Endothelial cell of umbilical vein (primary cell): ENCODE measurements around the gene MAP7D3. TPM values are rescaled to one million over a fixed set of nuclear protein-coding genes. Genes with fewer than 3 reads are reported as not detected.

Experiments
- BruUV-seq: library from RNA; stranded (reverse); fragments of 400-500 nt; replicated peaks from 2 replicates; lab custom pipeline; 2021; lab: Mats Ljungman, UMichigan
- CTCF ChIA-PET: fragments of 300-600, 350-600 bp; sonication (Branson Sonifier 250); formaldehyde crosslinking; loops from one replicate; lab custom pipeline; 2021; ENCODE audit warnings: antibody characterized with exemption, inconsistent platforms; lab: Charles Lee
- POLR2A ChIA-PET: fragments of 300-600, 350-600 bp; sonication (Branson Sonifier 250); formaldehyde crosslinking; loops from one replicate; lab custom pipeline; 2021; ENCODE audit warnings: antibody characterized with exemption, inconsistent platforms; lab: Charles Lee
- DNase-seq: peaks from one replicate; pipeline ENCODE4 v3.0.0-alpha.2; 2011; ENCODE audit warnings: low read depth, low spot score
- FAIRE-seq: peaks from 2 replicates; lab custom pipeline; 2011; peaks lifted over from hg19 to GRCh38; lab: Jason Lieb, UNC
- H2AFZ ChIP-seq: 2 replicates; pipeline ENCODE4 v1.6.0; 2012; ENCODE audit warnings: low read depth, low read length, control low read depth, inconsistent platforms
- H3K27ac ChIP-seq: 2 replicates; pipeline ENCODE4 v1.5.1; 2011; ENCODE audit warnings: low read depth, mild to moderate bottlenecking, control low read depth, low read length, moderate library complexity; ENCODE audit not compliant: insufficient read depth
- H3K27me3 ChIP-seq, 2 experiments: 2 replicates each; pipeline versions ENCODE4 v1.6.0 to v1.6.1; 2011; ENCODE audit warnings: low read length in 2 of 2, mixed read lengths in 1 of 2; ENCODE audit not compliant: control insufficient read depth in 2 of 2, insufficient read depth in 2 of 2
- H3K36me3 ChIP-seq, 2 experiments: 2 replicates in 1 of 2; 3 replicates in 1 of 2; pipeline ENCODE4 v1.5.1; 2011; ENCODE audit warnings: low read length in 2 of 2, mild to moderate bottlenecking in 1 of 2, moderate library complexity in 1 of 2; ENCODE audit not compliant: control insufficient read depth in 2 of 2, insufficient read depth in 2 of 2; ENCODE audit errors: extremely low read depth in 1 of 2
- H3K4me1 ChIP-seq: 3 replicates; pipeline ENCODE4 v1.5.1; 2011; ENCODE audit warnings: mild to moderate bottlenecking, low read length; ENCODE audit not compliant: control insufficient read depth, insufficient read depth; ENCODE audit errors: extremely low read depth
- H3K4me2 ChIP-seq: 2 replicates; pipeline ENCODE4 v1.6.1; 2011; ENCODE audit warnings: low read length, control low read depth, mixed read lengths; ENCODE audit not compliant: insufficient read depth
- H3K4me3 ChIP-seq, 3 experiments: fragments of 200-600 bp in 1 of 3; sonication (generic), shearing (Covaris generic) in 1 of 3; replicated peaks in 1 of 3; 2 replicates each; pipeline ENCODE4 v1.5.1; 2011 to 2016; ENCODE audit warnings: control low read depth in 3 of 3, low read length in 3 of 3, mild to moderate bottlenecking in 2 of 3, inconsistent platforms in 1 of 3, low read depth in 1 of 3, moderate library complexity in 1 of 3; ENCODE audit not compliant: insufficient read depth in 1 of 3
- H3K79me2 ChIP-seq: 2 replicates; pipeline ENCODE4 v1.6.0; 2012; ENCODE audit warnings: low read length, inconsistent platforms; ENCODE audit not compliant: control insufficient read depth, insufficient read depth
- H3K9ac ChIP-seq: replicated peaks from 2 replicates; pipeline ENCODE3; 2011; ENCODE audit warnings: low read length, control low read depth; ENCODE audit not compliant: insufficient read depth; ENCODE audit errors: extremely low read depth
- H3K9me1 ChIP-seq: replicated peaks from 3 replicates; pipeline ENCODE4 v1.6.0; 2011; ENCODE audit warnings: mild to moderate bottlenecking, low read length; ENCODE audit not compliant: control insufficient read depth, insufficient read depth; ENCODE audit errors: extremely low read depth
- H3K9me3 ChIP-seq: replicated peaks from 2 replicates; pipeline ENCODE4 v1.5.1; 2012; ENCODE audit warnings: low read length, inconsistent platforms; ENCODE audit not compliant: control insufficient read depth, insufficient read depth
- H4K20me1 ChIP-seq: replicated peaks from 2 replicates; pipeline ENCODE3; 2011; ENCODE audit warnings: mild to moderate bottlenecking, low read length; ENCODE audit not compliant: control insufficient read depth, insufficient read depth; ENCODE audit errors: extremely low read depth
- CTCF ChIP-seq, 2 donors: IDR thresholded peaks; 1 replicate in 1 of 2; 2 replicates in 1 of 2; pipeline ENCODE4 v1.5.1; 2011; ENCODE audit warnings: low read length in 2 of 2, mild to moderate bottlenecking in 2 of 2, moderate library complexity in 2 of 2, control low read depth in 1 of 2, inconsistent platforms in 1 of 2, low read depth in 1 of 2; ENCODE audit not compliant: insufficient read depth in 1 of 2; ENCODE audit errors: extremely low read depth in 1 of 2
- EZH2 ChIP-seq: IDR thresholded peaks from 2 replicates; pipeline ENCODE4 v1.6.1; 2012; ENCODE audit warnings: borderline replicate concordance, low read depth, mild to moderate bottlenecking, moderate library complexity, low read length, inconsistent platforms; ENCODE audit not compliant: severe bottlenecking
- FOS ChIP-seq: IDR thresholded peaks from 2 replicates; pipeline ENCODE4 v1.6.1; 2011; ENCODE audit warnings: mild to moderate bottlenecking, low read length, moderate library complexity, borderline replicate concordance; ENCODE audit not compliant: insufficient read depth
- GATA2 ChIP-seq: IDR thresholded peaks from 2 replicates; pipeline ENCODE4 v1.7.0; 2011; ENCODE audit warnings: low read depth, mild to moderate bottlenecking, moderate library complexity, mixed read lengths, low read length; ENCODE audit not compliant: insufficient read length, insufficient read depth
- JUN ChIP-seq: IDR thresholded peaks from 2 replicates; pipeline ENCODE4 v1.6.1; 2011; ENCODE audit warnings: borderline replicate concordance, low read depth; ENCODE audit not compliant: insufficient read length, insufficient read depth
- MYC ChIP-seq: IDR thresholded peaks from one replicate; pipeline ENCODE4 v1.6.1; 2011; ENCODE audit warnings: mild to moderate bottlenecking, low read depth, low read length
- dilution Hi-C: fragments of 300-500 bp; cut with MboI; formaldehyde crosslinking; loops from one replicate; pipeline ENCODE4 v1.15.0; 2019; ENCODE audit warnings: low sequenced_read_pairs; ENCODE audit not compliant: extremely low pct_ligation_motif_present
- intact Hi-C: fragments of 100-400 bp; cut with micrococcal nuclease; formaldehyde crosslinking; loops from one replicate; pipeline ENCODE4 v1.10.0; 2022
- polyA plus RNA-seq, 4 experiments: library from polyadenylated mRNA; depleted of rRNA in 3 of 4; stranded (reverse) in 3 of 4; unstranded in 1 of 4; fragments of >200 nt; gene quantifications; 2 replicates each; pipeline versions ENCODE4 v1.2.1 to v1.2.3, GENCODE V29; 2011 to 2012; ENCODE audit warnings: missing spikeins in 1 of 4
- total RNA-seq: library from RNA; stranded (reverse); gene quantifications from 2 replicates; pipeline ENCODE4 v1.2.3, GENCODE V29; 2021

Gene MAP7D3
- total and polyA plus RNA-seq, 2 donors (not counting 3 experiments of a cell fraction or from before 2014, with no cell fraction given), result 6.5 to 22.8 TPM

GRCh38 chrX:136260776-136261175 is 9.6 kb upstream of the MAP7D3 start:
- Histone ChIP-seq H3K9me1 (no peaks in the 10 kb centered on the region), H3K4me3 (no peak overlapping the region), H3K9ac (peak overlapping the region; percentile 65), H3K9me3 (no peaks in the 10 kb centered on the region), H3K79me2 (no peaks in the 10 kb centered on the region), H4K20me1 (no peaks in the 10 kb centered on the region), H3K36me3 (no peaks in the 10 kb centered on the region), H2AFZ (peak overlapping the region; percentile 20), H3K4me1 (peaks cover 34% of the 10 kb centered on the region), H3K27ac (peak overlapping the region; percentile 96), H3K4me2 (peak overlapping the region; percentile 16), H3K27me3 (no peaks in the 10 kb centered on the region)
- TF ChIP-seq FOS, result peak; percentile 33
- TF ChIP-seq JUN, result peak; percentile 42
- no peak for TF ChIP-seq GATA2
- intact Hi-C loops, result loop anchor here (10.0 kb wide), 1 partner anchor 736 kb away; the partner anchor contains the start of gene INTS6L
- CTCF ChIA-PET, result interaction anchor here (1.0 to 1.5 kb wide), 3 partner anchors 9 to 232 kb away, joined by 3 to 5 read pairs (median 4); partner anchors contain the start of gene MAP7D3
- DNase-seq, result peak; percentile 78
- BruUV-seq, result no TSS peak
- POLR2A ChIA-PET, result no interaction called here
- FAIRE-seq, result peak; percentile 95
- dilution Hi-C loops, result no loop called here

- FAIRE-seq, result peak; percentile 79
- no peak for TF ChIP-seq MYC
- no peak for TF ChIP-seq CTCF (IDR thresholded peaks at IDR 0.05; ENCODE audit: extremely low read depth in 1 of 2, insufficient read depth in 1 of 2, low read depth in 1 of 2, low read length in 2 of 2)
- TF ChIP-seq GATA2, result no peak
- peak; percentile 51 for TF ChIP-seq JUN
- TF ChIP-seq FOS, result peak; percentile 58
- no peak for TF ChIP-seq EZH2
Measured at GRCh38 chrX:136259543-136259942, 8.3 kb upstream of the MAP7D3 start.

More at GRCh38 chrX:136259543-136259942, 8.3 kb upstream of the MAP7D3 start:
- H3K9me3 ChIP-seq, result no peaks in the 10 kb centered on the region
- H3K27ac ChIP-seq, result peak overlapping the region; percentile 96
- intact Hi-C loops (loop anchor here (1.0 to 2.0 kb wide), 2 partner anchors 8 to 39 kb away; partner anchors contain the start of gene MAP7D3), dilution Hi-C loops (no loop called here)
- BruUV-seq, result no TSS peak
- H3K4me3 ChIP-seq, result no peak overlapping the region
- POLR2A ChIA-PET, result no interaction called here
- H3K27me3 ChIP-seq, result no peaks in the 10 kb centered on the region
- no peak overlapping the region for H2AFZ ChIP-seq
- CTCF ChIA-PET, result no interaction called here
- peak overlapping the region; percentile 65 for H3K9ac ChIP-seq
- DNase-seq, result peak; percentile 80
- no peaks in the 10 kb centered on the region for H3K9me1 ChIP-seq
- H3K4me1 ChIP-seq, result peaks cover 34% of the 10 kb centered on the region
- H4K20me1 ChIP-seq, result no peaks in the 10 kb centered on the region
- no peaks in the 10 kb centered on the region for H3K79me2 ChIP-seq
- H3K4me2 ChIP-seq, result peak overlapping the region; percentile 62
- H3K36me3 ChIP-seq, result no peaks in the 10 kb centered on the region
